ENCODE results near the gene A3GALT2.
"Not testable (repeated sequence)": the region's sequence is repeated elsewhere in the genome, so short reads cannot be mapped to it uniquely, and the experiment has no call there.

The A3GALT2 gene

GRCh38 chr1:33311706-33312412, 9.0 kb downstream of the A3GALT2 start:
- DNase-seq (ENCODE audit: low read depth), result no peak
- H3K4me3 ChIP-seq (ENCODE audit: low read depth, low read length), result no peak overlapping the region
- TF ChIP-seq CTCF (IDR thresholded peaks at IDR 0.05; ENCODE audit: low read depth, low read length, missing control alignments), result no peak

- DNase-seq (ENCODE audit: low read depth), result no peak
- no peak for TF ChIP-seq CTCF (IDR thresholded peaks at IDR 0.05; ENCODE audit: low read depth, low read length, missing control alignments)
- H3K4me3 ChIP-seq (ENCODE audit: low read depth, low read length), result no peak overlapping the region
These were observed 10.2 kb downstream of the A3GALT2 start for GRCh38 chr1:33310702-33311101.

DNA sequence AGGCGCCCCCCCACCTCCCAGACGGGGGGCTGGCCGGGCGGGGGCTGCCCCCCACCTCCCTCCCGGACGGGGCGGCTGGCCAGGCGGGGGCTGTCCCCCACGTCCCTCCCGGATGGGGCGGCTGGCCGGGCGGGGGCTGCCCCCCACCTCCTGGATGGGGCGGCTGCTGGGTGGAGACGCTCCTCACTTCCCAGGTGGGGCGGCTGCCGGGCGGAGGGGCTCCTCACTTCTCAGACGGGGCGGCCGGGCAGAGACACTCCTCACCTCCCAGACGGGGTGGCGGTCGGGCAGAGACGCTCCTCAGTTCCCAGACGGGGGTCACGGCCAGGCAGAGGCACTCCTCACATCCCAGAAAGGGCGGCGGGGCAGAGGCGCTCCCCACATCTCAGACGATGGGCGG, 11.5 kb downstream of the A3GALT2 start:
- not testable (repeated sequence) for DNase-seq (ENCODE audit: low read depth); H3K4me3 ChIP-seq (ENCODE audit: low read depth, low read length)

- DNase-seq (ENCODE audit: low read depth), result no peak
- no peak for TF ChIP-seq CTCF (IDR thresholded peaks at IDR 0.05; ENCODE audit: low read depth, low read length, missing control alignments)
- H3K4me3 ChIP-seq (ENCODE audit: low read depth, low read length), result no peak overlapping the region
These were observed 13.4 kb downstream of the A3GALT2 start for GRCh38 chr1:33307494-33307864.

DNA sequence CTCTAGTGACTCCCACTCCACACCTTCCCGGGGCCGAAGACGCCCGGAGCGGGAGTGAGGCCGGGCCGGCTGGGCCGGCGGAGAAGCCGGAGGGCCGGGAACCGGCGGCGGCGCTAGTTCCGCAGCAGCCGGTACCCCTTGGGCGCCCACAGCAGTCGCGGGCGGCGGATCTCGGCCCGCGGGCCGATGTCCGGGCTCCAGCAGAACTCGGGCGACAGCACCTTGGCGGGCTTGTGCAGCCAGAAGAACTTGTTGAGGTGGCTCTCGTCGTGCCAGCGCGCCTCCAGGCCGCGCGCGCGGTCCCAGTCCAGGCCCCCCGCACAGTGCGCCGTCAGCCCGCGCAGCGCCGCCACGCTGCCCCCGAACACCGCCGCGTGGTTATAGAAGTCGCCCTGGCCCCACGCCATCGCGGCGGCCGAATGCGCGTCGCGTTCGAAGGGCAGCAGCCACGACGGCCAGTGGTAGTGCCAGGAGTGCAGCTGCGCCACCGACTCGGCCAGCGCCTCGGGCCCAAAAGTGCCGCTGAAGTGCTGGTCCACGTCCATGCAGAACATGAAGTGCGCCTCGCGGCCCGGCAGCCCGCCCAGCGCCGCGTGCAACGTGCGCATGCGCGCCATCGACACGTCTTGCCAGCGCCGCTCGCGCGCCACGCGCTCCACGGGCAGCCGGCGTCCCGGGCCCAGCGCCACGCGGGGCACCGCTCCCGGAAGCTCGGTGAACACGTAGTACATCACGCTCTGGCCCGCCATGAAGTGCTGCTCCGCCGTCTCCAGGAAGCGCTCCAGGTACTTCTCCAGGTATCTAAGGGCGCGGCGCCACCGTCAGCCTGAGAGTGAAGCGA, 14.0 kb downstream of the A3GALT2 start:
- no peak overlapping the region for H3K4me3 ChIP-seq (ENCODE audit: low read depth, low read length)
- no peak for TF ChIP-seq CTCF (IDR thresholded peaks at IDR 0.05; ENCODE audit: low read depth, low read length, missing control alignments)
- no peak for DNase-seq (ENCODE audit: low read depth)

- no peak overlapping the region for H3K4me3 ChIP-seq (ENCODE audit: low read depth, low read length)
- DNase-seq (ENCODE audit: low read depth), result no peak
- TF ChIP-seq CTCF (IDR thresholded peaks at IDR 0.05; ENCODE audit: low read depth, low read length, missing control alignments), result no peak
These were observed 14.9 kb downstream of the A3GALT2 start for GRCh38 chr1:33305816-33306652.

- no peak for DNase-seq (ENCODE audit: low read depth)
- H3K4me3 ChIP-seq (ENCODE audit: low read depth, low read length), result no peak overlapping the region
- no peak for TF ChIP-seq CTCF (IDR thresholded peaks at IDR 0.05; ENCODE audit: low read depth, low read length, missing control alignments)
These were observed 15.9 kb downstream of the A3GALT2 start for GRCh38 chr1:33305016-33305415.
